Activated T-cell treated with anti-CD3 and anti-CD28 coated beads, Interleukin-2, amount 50 U/mL, for 24 hours (primary cell): ENCODE data around the gene LIN54.
A peak's percentile ranks its signal among the peaks of the same experiment; 100 is the strongest.
"Not testable (repeated sequence)": the region's sequence is repeated elsewhere in the genome, so short reads cannot be mapped to it uniquely, and the experiment has no call there.

Experiments
- DNase-seq: peaks from one replicate; pipeline ENCODE4 v3.0.0-alpha.2; 2020
- H3K27ac Mint-ChIP-seq: 2 replicates; pipeline ENCODE4 v1.8.0; 2020; ENCODE audit warnings: mild to moderate bottlenecking, mixed read lengths
- H3K27me3 Mint-ChIP-seq: 2 replicates; pipeline ENCODE4 v1.8.0; 2020; ENCODE audit warnings: mixed read lengths
- H3K36me3 Mint-ChIP-seq: 2 replicates; pipeline ENCODE4 v1.8.0; 2020; ENCODE audit warnings: low read depth, mixed read lengths
- H3K4me1 Mint-ChIP-seq: 2 replicates; pipeline ENCODE4 v1.8.0; 2020; ENCODE audit warnings: low read depth, mixed read lengths
- H3K4me3 Mint-ChIP-seq: 2 replicates; pipeline ENCODE4 v1.8.0; 2020; ENCODE audit warnings: mild to moderate bottlenecking, moderate library complexity, mixed read lengths
- H3K9me3 Mint-ChIP-seq: 2 replicates; pipeline ENCODE4 v1.8.0; 2020; ENCODE audit warnings: mixed read lengths

The LIN54 gene

DNA sequence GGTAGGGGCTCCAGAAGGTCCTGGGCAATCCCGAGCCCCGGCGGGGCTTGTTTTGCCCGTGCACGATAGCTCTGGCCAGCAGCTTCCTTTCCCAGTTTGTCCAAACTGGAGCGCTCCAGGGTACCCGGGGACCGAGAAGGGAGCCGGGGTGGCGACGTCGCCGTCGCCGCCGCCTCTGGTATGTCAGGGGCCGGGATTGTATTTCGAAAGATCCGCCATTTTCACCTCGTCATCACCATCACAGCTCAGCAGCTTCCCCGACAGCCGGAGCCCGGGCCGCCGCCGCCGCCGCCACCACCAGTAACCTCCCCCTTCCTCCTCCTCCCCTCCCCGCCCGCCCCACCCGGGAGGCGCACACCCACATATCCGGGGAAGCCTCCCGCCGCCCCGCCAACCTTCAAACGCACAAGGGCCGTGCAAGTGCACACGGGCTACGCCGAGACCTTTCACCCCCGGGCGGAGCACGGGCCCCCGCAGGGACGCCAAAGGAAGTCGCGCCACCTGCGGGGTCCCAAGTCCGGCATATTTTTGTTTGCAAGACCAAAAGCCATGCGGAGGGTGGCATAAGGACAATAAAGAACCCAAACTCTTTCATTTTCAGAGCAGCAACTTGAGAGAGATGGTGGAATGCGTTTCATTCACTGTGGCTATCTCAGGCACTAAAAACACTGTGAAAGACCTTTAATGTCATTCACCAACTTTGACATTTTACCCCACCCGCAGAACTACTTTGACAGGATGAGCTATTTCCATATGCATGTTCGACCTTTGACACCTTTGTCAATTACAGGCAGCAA is at the start of gene LIN54:
TSS of gene LIN54 (minus strand) at position 302 of the 797 bp plus-strand sequence. CDS start 25,979 bp downstream, outside the sequence.
- peak within 1 kb of the TSS; percentile 97 for H3K4me3 Mint-ChIP-seq
- peak within 1 kb of the TSS; percentile 98 for H3K27ac Mint-ChIP-seq
- H3K9me3 Mint-ChIP-seq: no peaks in the 10 kb centered on the region
- peaks cover 20% of the 10 kb centered on the region for H3K36me3 Mint-ChIP-seq
- peaks cover 54% of the 10 kb centered on the region for H3K4me1 Mint-ChIP-seq
- DNase-seq: peak; percentile 84
- no peaks in the 10 kb centered on the region for H3K27me3 Mint-ChIP-seq

DNA sequence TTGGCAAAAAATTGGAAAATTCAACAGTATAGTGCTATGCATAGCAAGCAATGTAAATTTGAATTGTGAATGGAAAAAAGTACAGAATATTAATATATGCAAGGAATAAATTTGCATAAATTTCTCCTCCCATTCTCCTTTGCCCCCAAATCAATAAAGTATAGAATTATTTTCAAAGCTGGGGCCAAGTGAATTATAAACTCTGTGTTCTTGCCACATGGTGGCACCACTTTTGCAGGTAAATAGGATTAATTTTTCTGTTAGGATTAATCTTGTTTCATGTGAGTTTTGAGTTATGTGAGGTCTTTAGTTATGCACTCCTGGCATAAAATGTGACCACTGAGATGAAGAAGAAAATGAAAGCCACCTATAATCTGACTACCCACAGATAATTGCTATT is 44.3 kb upstream of the LIN54 start:
- Mint-ChIP-seq H3K9me3 (no peaks in the 10 kb centered on the region), H3K4me1 (no peaks in the 10 kb centered on the region), H3K27me3 (no peaks in the 10 kb centered on the region), H3K4me3 (no peak overlapping the region), H3K27ac (no peak overlapping the region), H3K36me3 (peaks cover 67% of the 10 kb centered on the region)
- no peak for DNase-seq

DNA sequence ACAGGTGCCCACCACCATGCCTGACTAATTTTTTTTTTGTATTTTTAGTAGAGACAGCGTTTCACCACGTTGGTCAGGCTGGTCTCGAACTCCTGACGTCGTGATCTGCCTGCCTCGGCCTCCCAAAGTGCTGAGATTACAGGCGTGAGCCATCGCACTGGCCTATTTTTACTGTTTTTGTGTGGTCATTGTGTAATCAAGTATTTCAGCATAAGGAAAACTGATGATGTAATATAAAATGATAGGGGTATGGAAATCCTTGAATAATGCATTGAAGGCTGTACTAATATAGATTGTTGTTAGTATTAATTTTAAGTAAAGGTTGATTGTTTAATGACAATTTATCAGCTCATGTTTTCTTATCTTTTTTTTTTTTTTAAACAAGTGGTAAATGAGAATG is 38.2 kb upstream of the LIN54 start:
- H3K27ac Mint-ChIP-seq, H3K27me3 Mint-ChIP-seq, DNase-seq, H3K4me3 Mint-ChIP-seq, H3K9me3 Mint-ChIP-seq: not testable (repeated sequence)
- peaks cover 60% of the 10 kb centered on the region for H3K36me3 Mint-ChIP-seq
- H3K4me1 Mint-ChIP-seq: peaks cover 14% of the 10 kb centered on the region

DNA sequence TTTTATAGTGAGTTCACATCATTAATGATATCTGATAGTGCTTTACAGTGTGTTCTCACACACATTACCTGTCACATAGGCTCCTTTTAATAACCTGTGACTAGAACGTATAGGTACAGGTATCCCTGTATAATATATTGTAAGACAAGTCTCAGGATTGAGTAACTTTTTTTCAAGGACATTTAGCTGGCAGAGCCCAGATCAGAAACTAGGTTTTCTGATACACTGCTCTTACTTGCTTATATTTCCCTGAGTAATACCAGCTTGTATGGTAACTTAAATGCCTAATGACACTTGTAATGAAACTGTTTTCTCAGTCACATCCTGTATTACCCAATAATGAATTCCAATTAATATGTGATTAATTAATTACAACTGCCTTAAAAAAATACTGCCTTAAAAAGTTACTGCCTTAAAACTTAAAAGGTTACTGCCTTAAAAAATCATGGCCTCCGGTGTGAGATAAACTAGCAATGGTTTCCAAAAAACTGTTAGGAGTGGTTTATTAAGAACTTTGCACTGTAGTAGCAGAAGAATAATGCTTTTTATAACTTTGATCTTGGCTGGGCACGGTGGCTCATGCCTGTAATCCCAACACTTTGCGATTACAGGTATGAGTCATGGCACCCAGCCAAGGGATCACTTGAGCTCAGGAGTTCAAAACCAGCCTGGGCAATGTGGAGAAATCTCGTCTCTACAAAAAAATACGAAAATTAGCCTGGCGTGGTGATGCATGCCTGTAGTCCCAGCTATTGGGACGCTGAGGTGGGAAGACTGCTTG is 36.3 kb upstream of the LIN54 start:
- H3K27me3 Mint-ChIP-seq: no peaks in the 10 kb centered on the region
- no peaks in the 10 kb centered on the region for H3K9me3 Mint-ChIP-seq
- no peak overlapping the region for H3K4me3 Mint-ChIP-seq
- H3K4me1 Mint-ChIP-seq: peaks cover 20% of the 10 kb centered on the region
- DNase-seq: no peak
- peaks cover 50% of the 10 kb centered on the region for H3K36me3 Mint-ChIP-seq
- H3K27ac Mint-ChIP-seq: no peak overlapping the region

DNA sequence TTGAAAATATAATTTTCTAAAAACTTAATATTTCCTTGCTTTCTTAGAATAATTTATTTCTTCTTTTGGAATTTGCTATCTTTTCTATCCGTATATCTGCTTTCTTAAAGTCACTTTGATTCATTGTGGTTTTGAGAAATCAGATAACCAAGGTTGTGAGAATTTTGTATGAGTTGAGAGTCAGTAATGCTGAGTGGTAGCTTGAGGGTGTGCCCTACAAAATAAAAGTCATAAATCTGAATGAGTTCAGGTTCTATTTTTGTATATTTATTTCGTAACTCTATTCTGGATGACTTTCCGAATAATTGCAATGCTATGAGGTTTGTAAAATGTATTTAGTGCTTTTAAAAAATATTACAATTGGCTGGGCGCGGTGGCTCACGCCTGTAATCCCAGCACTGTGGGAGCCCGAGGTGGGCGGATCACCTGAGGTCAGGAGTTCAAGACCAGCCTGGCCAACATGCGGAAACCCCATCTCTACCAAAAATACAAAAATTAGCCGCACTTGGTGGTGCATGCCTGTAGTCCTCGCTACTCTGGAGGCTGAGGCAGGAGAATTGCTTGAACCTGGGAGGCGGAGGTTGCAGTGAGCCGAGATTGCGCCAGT is 33.3 kb upstream of the LIN54 start:
- DNase-seq: no peak
- Mint-ChIP-seq H3K4me1 (peaks cover 36% of the 10 kb centered on the region), H3K27ac (no peak overlapping the region), H3K4me3 (no peak overlapping the region), H3K36me3 (peaks cover 28% of the 10 kb centered on the region), H3K27me3 (no peaks in the 10 kb centered on the region), H3K9me3 (no peaks in the 10 kb centered on the region)

DNA sequence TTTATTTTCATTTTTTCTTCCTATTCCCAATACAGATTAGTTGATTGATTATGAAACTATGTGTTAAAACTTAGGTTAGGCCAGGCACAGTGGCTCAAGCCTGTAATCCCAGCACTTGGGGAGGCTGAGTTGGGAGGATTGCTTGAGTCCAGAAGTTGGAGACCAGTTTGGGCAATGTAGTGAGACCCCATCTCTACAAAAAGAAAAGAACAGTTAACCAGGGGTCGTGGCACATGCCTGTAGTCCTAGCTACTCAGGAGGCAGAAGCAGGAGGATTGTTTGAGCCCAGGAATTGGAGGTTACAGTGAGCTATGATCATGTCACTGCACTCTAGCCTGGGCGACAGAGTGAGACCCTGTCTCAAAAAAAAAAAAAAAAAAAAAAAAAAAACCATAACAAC is 32.5 kb upstream of the LIN54 start:
- H3K4me3 Mint-ChIP-seq, H3K27me3 Mint-ChIP-seq, DNase-seq, H3K27ac Mint-ChIP-seq, H3K9me3 Mint-ChIP-seq: not testable (repeated sequence)
- Mint-ChIP-seq H3K4me1 (peaks cover 41% of the 10 kb centered on the region), H3K36me3 (peaks cover 27% of the 10 kb centered on the region)

DNA sequence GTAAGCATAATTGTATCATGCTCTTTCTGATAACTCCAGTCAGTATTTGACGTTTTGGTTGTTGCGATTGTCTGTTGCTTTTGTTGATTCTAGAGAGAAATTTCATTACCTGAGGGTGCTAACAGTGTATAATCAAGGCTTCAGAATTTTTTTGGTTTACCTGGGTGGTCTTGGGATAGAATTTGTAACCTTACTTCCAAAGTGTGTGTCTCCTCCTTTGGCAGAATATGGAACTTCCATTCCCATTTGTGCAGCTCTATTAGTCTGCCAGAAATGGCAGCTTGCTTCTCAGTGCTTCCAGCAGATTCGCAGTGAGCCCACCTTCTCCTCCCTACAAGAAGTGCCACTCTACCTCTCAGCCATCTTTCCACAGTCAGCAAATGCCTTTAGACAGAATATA is 29.6 kb upstream of the LIN54 start:
- Mint-ChIP-seq H3K4me3 (no peak overlapping the region), H3K4me1 (peaks cover 55% of the 10 kb centered on the region), H3K9me3 (no peaks in the 10 kb centered on the region), H3K27me3 (no peaks in the 10 kb centered on the region), H3K27ac (no peak overlapping the region), H3K36me3 (peaks cover 20% of the 10 kb centered on the region)
- no peak for DNase-seq

DNA sequence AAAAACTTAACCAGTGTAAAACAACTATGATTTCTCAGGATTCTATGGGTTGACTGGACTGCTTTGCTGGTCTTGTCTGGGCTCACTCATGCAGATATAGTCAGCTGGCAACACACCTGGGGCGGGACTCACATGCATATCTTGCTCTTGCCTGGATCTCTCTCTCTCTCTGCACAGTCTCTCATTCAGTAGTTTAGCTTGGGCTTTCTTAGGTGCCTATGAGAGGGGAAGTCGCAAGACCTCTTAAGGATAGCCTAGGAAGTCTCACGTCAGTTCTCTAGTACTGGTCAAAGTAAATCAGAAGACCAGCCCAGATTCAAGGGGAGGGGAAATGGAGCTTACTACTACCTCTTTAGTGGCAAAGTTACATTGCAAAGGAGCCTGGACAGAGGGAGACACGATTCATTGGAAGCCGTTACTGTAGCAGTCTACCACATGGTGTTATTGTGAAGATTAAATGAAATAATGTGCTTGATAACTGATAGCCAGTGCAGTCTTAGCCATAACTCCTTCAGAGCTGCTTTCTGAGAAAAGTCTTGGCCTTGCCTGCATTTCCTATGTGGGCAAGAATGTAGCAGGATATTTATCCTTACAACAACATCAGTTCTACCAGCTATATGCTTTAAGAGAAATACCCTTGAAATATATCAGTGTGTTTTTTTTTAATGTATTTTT is 26.5 kb upstream of the LIN54 start:
- DNase-seq: no peak
- Mint-ChIP-seq H3K4me1 (peaks cover 48% of the 10 kb centered on the region), H3K36me3 (peaks cover 22% of the 10 kb centered on the region), H3K4me3 (peak overlapping the region; percentile 4), H3K27me3 (no peaks in the 10 kb centered on the region), H3K9me3 (no peaks in the 10 kb centered on the region), H3K27ac (no peak overlapping the region)

DNA sequence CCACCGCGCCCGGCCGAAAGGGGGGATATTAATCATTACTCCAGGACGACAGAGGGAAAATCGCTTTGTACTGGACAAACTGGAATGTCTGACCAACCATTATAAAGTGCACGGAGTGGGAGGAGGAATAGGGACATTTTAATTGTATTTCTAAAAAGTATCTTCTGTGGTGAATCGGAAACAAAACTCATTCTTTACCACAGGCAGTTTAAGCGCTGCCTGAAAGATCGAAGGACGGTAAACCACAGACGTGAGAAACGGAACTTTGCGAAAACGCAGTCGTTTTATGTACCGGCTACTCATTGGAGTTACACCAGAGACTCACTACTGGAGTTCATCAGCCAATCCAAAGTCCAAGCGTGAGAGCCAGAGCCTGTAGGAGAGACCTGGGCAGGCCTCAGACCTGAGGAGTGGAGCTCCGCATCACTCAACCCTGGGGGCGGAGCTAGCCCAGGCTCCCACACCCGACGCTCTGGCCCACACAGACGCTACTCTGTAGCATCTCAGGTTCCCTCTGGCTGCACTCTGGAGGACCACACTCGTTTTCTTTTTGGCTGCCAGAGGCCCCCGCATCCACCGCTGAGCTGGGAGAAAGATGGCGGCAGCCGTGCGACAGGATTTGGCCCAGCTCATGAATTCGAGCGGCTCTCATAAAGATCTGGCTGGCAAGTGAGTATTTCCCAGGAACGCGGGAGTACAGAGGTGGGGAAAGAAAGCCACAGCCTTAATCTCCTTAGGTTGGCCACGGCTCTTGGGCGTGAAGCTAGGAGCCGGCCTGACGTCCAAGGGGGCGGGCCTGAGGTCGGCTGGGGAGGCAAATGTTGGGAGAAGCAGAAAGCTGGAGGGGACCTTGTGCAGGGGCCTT is 24.2 kb upstream of the LIN54 start, which contains the start of gene COPS4:
TSS of gene COPS4 (plus strand) at position 554 of the 865 bp plus-strand sequence. CDS start at position 596, 42 bp downstream.
- peaks cover 15% of the 10 kb centered on the region for H3K36me3 Mint-ChIP-seq
- peaks cover 37% of the 10 kb centered on the region for H3K4me1 Mint-ChIP-seq
- no peaks in the 10 kb centered on the region for H3K9me3 Mint-ChIP-seq
- H3K27me3 Mint-ChIP-seq: no peaks in the 10 kb centered on the region
- H3K27ac Mint-ChIP-seq: peak within 1 kb of the TSS; percentile 99
- H3K4me3 Mint-ChIP-seq: peak within 1 kb of the TSS; percentile 90
- peak; percentile 90 for DNase-seq

DNA sequence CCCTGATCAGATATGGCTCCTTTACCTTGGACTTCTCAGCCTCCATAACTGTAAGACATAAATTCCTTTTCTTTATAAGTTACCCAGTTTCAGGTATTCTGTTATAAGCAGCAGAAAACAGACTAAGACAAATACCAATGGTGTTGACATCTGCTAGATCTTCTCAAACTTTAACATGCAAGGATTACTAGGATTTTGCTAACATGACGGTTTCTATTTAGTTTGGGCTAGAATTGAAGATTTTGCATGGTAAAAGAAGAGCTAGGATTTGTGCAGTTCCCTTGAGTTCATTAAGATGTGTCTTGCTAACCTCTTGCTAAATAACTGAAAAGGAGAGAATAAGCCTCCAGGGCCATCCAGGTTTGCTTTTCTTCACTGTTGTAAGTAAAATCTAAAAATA is 19.1 kb upstream of the LIN54 start:
- Mint-ChIP-seq H3K27ac (no peak overlapping the region), H3K27me3 (peaks cover 2% of the 10 kb centered on the region), H3K36me3 (peaks cover 3% of the 10 kb centered on the region), H3K4me1 (peaks cover 4% of the 10 kb centered on the region), H3K9me3 (peaks cover 6% of the 10 kb centered on the region), H3K4me3 (no peak overlapping the region)
- no peak for DNase-seq

DNA sequence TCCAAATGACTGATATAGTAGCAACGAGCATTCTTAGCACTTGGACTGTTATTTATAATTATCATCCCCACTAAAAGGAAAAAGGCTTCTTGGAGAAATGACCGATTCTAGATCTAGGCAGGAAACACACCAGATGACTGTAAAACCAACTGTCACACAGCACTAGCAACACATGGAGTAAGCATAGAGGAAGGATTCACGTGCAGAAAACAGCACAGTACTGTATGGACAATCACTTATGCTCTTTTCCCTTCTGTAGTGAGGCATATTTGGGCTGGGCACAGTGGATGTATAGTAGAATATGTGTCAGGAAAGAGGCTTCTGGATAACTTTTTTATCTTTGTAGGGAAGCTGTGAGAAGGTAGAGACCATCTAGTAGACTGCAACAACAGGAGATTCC is 18.4 kb upstream of the LIN54 start:
- no peak overlapping the region for H3K27ac Mint-ChIP-seq
- no peaks in the 10 kb centered on the region for H3K36me3 Mint-ChIP-seq
- H3K9me3 Mint-ChIP-seq: peaks cover 8% of the 10 kb centered on the region
- H3K4me1 Mint-ChIP-seq: peaks cover 2% of the 10 kb centered on the region
- peaks cover 2% of the 10 kb centered on the region for H3K27me3 Mint-ChIP-seq
- H3K4me3 Mint-ChIP-seq: no peak overlapping the region
- DNase-seq: no peak

DNA sequence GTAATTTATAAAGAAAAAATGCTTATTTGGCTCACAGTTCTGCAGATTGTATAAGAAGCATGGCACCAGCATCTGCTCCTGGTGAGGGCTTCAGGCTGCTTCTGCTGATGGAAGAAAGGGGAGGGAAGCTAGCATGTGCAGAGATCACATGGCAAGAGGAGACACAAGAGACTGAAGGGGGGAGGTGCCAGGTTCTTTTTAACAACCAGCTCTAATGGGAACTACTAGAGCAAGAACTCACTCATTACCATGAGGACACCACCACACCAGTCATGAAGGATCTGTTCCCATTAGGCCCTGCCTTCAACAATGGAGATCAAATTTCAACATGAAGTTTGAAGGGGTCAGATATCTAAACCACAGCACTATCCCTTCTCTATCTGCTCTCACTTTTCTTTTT is 14.9 kb upstream of the LIN54 start:
- H3K36me3 Mint-ChIP-seq: no peaks in the 10 kb centered on the region

DNA sequence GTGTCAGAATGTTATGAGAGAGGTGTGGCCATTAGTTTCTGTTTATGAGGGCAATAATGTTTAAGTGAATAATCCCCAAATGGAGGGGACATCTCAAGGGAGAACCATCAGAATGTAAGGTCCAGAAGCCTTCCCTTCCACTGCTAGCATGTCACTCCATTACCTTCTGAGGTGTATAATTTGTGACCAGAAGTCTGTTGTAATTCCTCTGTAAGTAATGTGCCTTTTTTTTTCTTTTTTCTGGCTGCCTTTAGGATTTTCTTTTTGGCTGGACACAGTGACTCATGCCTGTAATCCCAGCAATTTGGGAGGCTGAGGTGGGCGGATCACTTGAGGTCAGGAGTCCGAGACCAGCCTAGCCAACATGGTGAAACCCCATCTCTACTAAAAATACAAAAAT is 13.6 kb upstream of the LIN54 start:
- no peak for DNase-seq
- peaks cover 8% of the 10 kb centered on the region for H3K9me3 Mint-ChIP-seq
- no peak overlapping the region for H3K4me3 Mint-ChIP-seq
- H3K27me3 Mint-ChIP-seq: peaks cover 2% of the 10 kb centered on the region
- H3K36me3 Mint-ChIP-seq: no peaks in the 10 kb centered on the region
- H3K4me1 Mint-ChIP-seq: peaks cover 16% of the 10 kb centered on the region
- H3K27ac Mint-ChIP-seq: no peak overlapping the region

More for the DNA sequence above, 14.9 kb upstream of the LIN54 start:
- H3K4me1 Mint-ChIP-seq: peaks cover 7% of the 10 kb centered on the region
- DNase-seq: no peak
- peaks cover 8% of the 10 kb centered on the region for H3K9me3 Mint-ChIP-seq
- H3K27me3 Mint-ChIP-seq: peaks cover 2% of the 10 kb centered on the region
- H3K27ac Mint-ChIP-seq: no peak overlapping the region
- H3K4me3 Mint-ChIP-seq: no peak overlapping the region
